IMR-90 (cell line): ENCODE measurements around the gene FGF6. TPM values are rescaled to one million over a fixed set of nuclear protein-coding genes. Genes with fewer than 3 reads are reported as not detected.

ENCODE experiments used
- ATAC-seq: fragments of 200-7000 bp; cut with Tn5 transposase; 2 replicates; pipeline ENCODE4 v1.9.1; 2020; ENCODE audit warnings: low read depth, mild to moderate bottlenecking, moderate library complexity
- BruUV-seq: library from RNA; stranded (reverse); fragments of 400-500 nt; replicated peaks from 2 replicates; lab custom pipeline; 2021; lab: Mats Ljungman, UMichigan
- CTCF ChIA-PET: fragments of 300-600 bp; formaldehyde crosslinking; extraction: SDS; loops from one replicate; lab custom pipeline; 2021; ENCODE audit warnings: antibody characterized with exemption; lab: Yijun Ruan, JAX
- POLR2A ChIA-PET: fragments of 300-600 bp; sonication (Branson Sonifier 250); formaldehyde crosslinking; loops from one replicate; lab custom pipeline; 2022; ENCODE audit warnings: antibody characterized with exemption; ENCODE audit not compliant: unreplicated experiment; lab: Charles Lee
- DNase-seq: peaks from one replicate; pipeline ENCODE4 v3.0.0; 2013
- H2AFZ ChIP-seq: replicated peaks from 2 replicates; pipeline ENCODE3; 2013; ENCODE audit warnings: low read length, mild to moderate bottlenecking; ENCODE audit not compliant: poor library complexity
- H2AK5ac ChIP-seq: 2 replicates; pipeline ENCODE4 v1.6.1; 2013; ENCODE audit warnings: low read depth, low read length, inconsistent platforms
- H2AK9ac ChIP-seq: replicated peaks from 2 replicates; pipeline ENCODE3; 2013; ENCODE audit warnings: mild to moderate bottlenecking, low read depth, low read length, moderate library complexity; ENCODE audit not compliant: poor library complexity
- H2BK120ac ChIP-seq: 2 replicates; pipeline ENCODE4 v1.6.1; 2013; ENCODE audit warnings: low read depth, low read length, inconsistent platforms
- H2BK15ac ChIP-seq: 3 replicates; pipeline ENCODE4 v1.6.1; 2013; ENCODE audit warnings: low read depth, low read length, inconsistent platforms
- H2BK20ac ChIP-seq: 2 replicates; pipeline ENCODE4 v1.6.1; 2013; ENCODE audit warnings: low read depth, mild to moderate bottlenecking, inconsistent platforms, low read length, moderate library complexity
- H2BK5ac ChIP-seq: 2 replicates; pipeline ENCODE4 v1.6.1; 2013; ENCODE audit warnings: mild to moderate bottlenecking, low read depth, low read length, inconsistent platforms; ENCODE audit not compliant: poor library complexity, severe bottlenecking
- H3K14ac ChIP-seq: replicated peaks from 2 replicates; pipeline ENCODE4 v1.6.1; 2013; ENCODE audit warnings: low read depth, low read length, inconsistent platforms
- H3K18ac ChIP-seq: 2 replicates; pipeline ENCODE4 v1.6.1; 2013; ENCODE audit warnings: low read depth, low read length, control low read depth
- H3K23ac ChIP-seq: 2 replicates; pipeline ENCODE4 v1.6.1; 2013; ENCODE audit warnings: low read depth, low read length, inconsistent platforms
- H3K27ac ChIP-seq: 2 replicates; pipeline ENCODE4 v1.5.1; 2013; ENCODE audit warnings: mild to moderate bottlenecking, control low read depth, low read length; ENCODE audit not compliant: insufficient read depth
- H3K27me3 ChIP-seq: 2 replicates; pipeline ENCODE4 v1.6.1; 2013; ENCODE audit warnings: low read length; ENCODE audit not compliant: control insufficient read depth, insufficient read depth
- H3K36me3 ChIP-seq: 2 replicates; pipeline ENCODE4 v1.6.1; 2013; ENCODE audit warnings: low read length, mixed read lengths; ENCODE audit not compliant: control insufficient read depth, insufficient read depth
- H3K4ac ChIP-seq: 2 replicates; pipeline ENCODE4 v1.6.1; 2013; ENCODE audit warnings: low read depth, low read length, inconsistent platforms
- H3K4me1 ChIP-seq: 2 replicates; pipeline ENCODE4 v1.6.1; 2013; ENCODE audit warnings: low read length, mixed read lengths; ENCODE audit not compliant: control insufficient read depth, insufficient read depth
- H3K4me2 ChIP-seq: 2 replicates; pipeline ENCODE4 v1.6.1; 2013; ENCODE audit warnings: low read depth, mild to moderate bottlenecking, control low read depth, low read length, moderate library complexity
- H3K4me3 ChIP-seq: 2 replicates; pipeline ENCODE4 v1.5.1; 2013; ENCODE audit warnings: low read depth, mild to moderate bottlenecking, control low read depth, low read length, moderate library complexity; ENCODE audit not compliant: insufficient read depth
- H3K56ac ChIP-seq: 2 replicates; pipeline ENCODE4 v1.6.1; 2013; ENCODE audit warnings: low read length, inconsistent platforms; ENCODE audit not compliant: insufficient read depth; ENCODE audit errors: extremely low read depth
- H3K79me1 ChIP-seq, 2 experiments: 2 replicates each; pipeline ENCODE4 v1.6.1; 2013; ENCODE audit warnings: low read length in 2 of 2, inconsistent platforms in 1 of 2, low read depth in 1 of 2
- H3K9ac ChIP-seq: 2 replicates; pipeline ENCODE4 v1.6.1; 2013; ENCODE audit warnings: low read depth, low read length, control low read depth
- H3K9me1 ChIP-seq: 2 replicates; pipeline ENCODE4 v1.6.1; 2013; ENCODE audit warnings: low read length, inconsistent platforms; ENCODE audit not compliant: insufficient read depth
- H3K9me3 ChIP-seq: 2 replicates; pipeline ENCODE4 v1.6.1; 2013; ENCODE audit warnings: low read length; ENCODE audit not compliant: control insufficient read depth, insufficient read depth
- H4K20me1 ChIP-seq: 2 replicates; pipeline ENCODE4 v1.6.1; 2013; ENCODE audit warnings: low read length, inconsistent platforms; ENCODE audit not compliant: insufficient read depth
- H4K5ac ChIP-seq: 2 replicates; pipeline ENCODE4 v1.6.1; 2013; ENCODE audit warnings: mild to moderate bottlenecking, low read depth, low read length, control low read depth
- H4K8ac ChIP-seq, 2 experiments: 2 replicates each; pipeline ENCODE4 v1.6.1; 2013; ENCODE audit warnings: low read depth in 2 of 2, low read length in 2 of 2, control low read depth in 1 of 2, inconsistent platforms in 1 of 2
- H4K91ac ChIP-seq: 2 replicates; pipeline ENCODE4 v1.6.1; 2013; ENCODE audit warnings: low read depth, low read length, inconsistent platforms; ENCODE audit not compliant: insufficient read depth
- CHD1 ChIP-seq: IDR thresholded peaks from 2 replicates; pipeline ENCODE4 v1.6.1; 2012; ENCODE audit warnings: low read depth, low read length, improper control_type of control experiment
- RFX5 ChIP-seq: IDR thresholded peaks from 2 replicates; pipeline ENCODE4 v1.8.0; 2012; ENCODE audit warnings: low read depth, mild to moderate bottlenecking, low read length, moderate library complexity
- WGBS, 2 experiments: methylation state at CpG; one replicate each; pipeline versions ENCODE4 v1.1.5 to v1.1.7; 2013; ENCODE audit warnings: missing lambda C conversion rate in 2 of 2; ENCODE audit not compliant: insufficient read length in 1 of 2; ENCODE audit errors: extremely low coverage in 2 of 2; 5-methylcytosine and 5-hydroxymethylcytosine counted together
- dilution Hi-C: fragments of 300-500 bp; cut with HindIII; formaldehyde crosslinking; loops from one replicate; pipeline ENCODE4 v1.14.3; 2018; ENCODE audit warnings: low sequenced_read_pairs; ENCODE audit not compliant: unreplicated experiment
- in situ Hi-C: fragments of 300-500 bp; cut with MboI; formaldehyde crosslinking; loops from 3 replicates; pipeline ENCODE4 v1.14.3; 2019; ENCODE audit warnings: low sequenced_read_pairs, inconsistent platforms, mixed read lengths
- intact Hi-C: fragments of 100-400 bp; cut with micrococcal nuclease; formaldehyde crosslinking; loops from 2 replicates; pipeline ENCODE4 v1.10.0; 2022
- polyA plus RNA-seq, 3 experiments: library from polyadenylated mRNA; depleted of rRNA; stranded (reverse); fragments of >200 nt; gene quantifications; 2 replicates each; pipeline ENCODE4 v1.2.3, GENCODE V29; 2012; ENCODE audit warnings: low replicate concordance in 1 of 3
- total RNA-seq: library from RNA; depleted of rRNA; stranded (reverse); fragments of >200 nt; gene quantifications from 2 replicates; pipeline ENCODE4 v1.2.3, GENCODE V29; 2012
- TF ChIP-seq, protein P1 (sequence below): fragments of 150-350 bp; IDR thresholded peaks from 2 replicates; pipeline ENCODE4 v1.6.1; 2017; ENCODE audit warnings: mild to moderate bottlenecking, antibody characterized with exemption, low read length, low read depth

Gene FGF6
- total and polyA plus RNA-seq, 2 of the 4 experiments (the other 2 are of a cell fraction), result not detected

DNA sequence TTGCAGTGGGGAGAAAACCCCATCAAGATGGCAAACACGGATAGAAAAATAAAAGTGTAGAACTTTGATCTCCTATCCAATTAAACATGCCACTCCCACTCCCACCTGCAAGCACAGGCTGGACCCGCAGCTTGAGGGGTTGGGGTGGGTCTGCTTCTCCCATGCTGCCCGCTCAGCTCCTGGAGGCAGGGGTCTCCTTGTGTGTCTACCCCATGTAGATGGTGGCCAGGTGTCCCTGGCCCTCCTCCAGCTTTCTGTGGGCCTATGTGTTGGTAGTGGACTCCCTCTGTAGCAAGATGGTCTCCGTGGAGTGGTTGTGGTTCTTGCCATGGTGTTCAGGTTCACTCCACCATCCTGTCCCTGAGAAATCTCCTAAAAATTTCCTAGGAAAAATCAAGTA, 42.6 kb downstream of the FGF6 start:
- no CpG with 5 or more reads among the region's 4 CpGs for WGBS, 2 experiments
- H4K20me1 ChIP-seq, result no peaks in the 10 kb centered on the region
- no peak overlapping the region for H3K27ac ChIP-seq
- ATAC-seq (no peak), DNase-seq (no peak)
- ChIA-PET CTCF (interaction anchor here (0.6 kb wide), 1 partner anchor 474 kb away, joined by 4 read pairs; no protein-coding TSS in a partner anchor), POLR2A (no interaction called here)
- no peak overlapping the region for H2AK9ac ChIP-seq
- no peak overlapping the region for H3K56ac ChIP-seq
- H2AK5ac ChIP-seq, result no peak overlapping the region
- peaks cover 6% of the 10 kb centered on the region for H3K27me3 ChIP-seq
- H2BK15ac ChIP-seq, result no peak overlapping the region
- no TSS peak for BruUV-seq
- H3K23ac ChIP-seq, result no peak overlapping the region
- H3K9me3 ChIP-seq, result no peaks in the 10 kb centered on the region
- dilution Hi-C loops (no loop called here), intact Hi-C loops (no loop called here), in situ Hi-C loops (no loop called here)
- H3K4me3 ChIP-seq, result no peak overlapping the region
- H4K8ac ChIP-seq, result no peak overlapping the region
- H3K4ac ChIP-seq, result no peak overlapping the region
- no peaks in the 10 kb centered on the region for H3K36me3 ChIP-seq
- no peaks in the 10 kb centered on the region for H3K79me1 ChIP-seq
- no peak overlapping the region for H3K14ac ChIP-seq
- H2BK120ac ChIP-seq, result no peak overlapping the region
- no peak overlapping the region for H4K5ac ChIP-seq
- no peaks in the 10 kb centered on the region for H3K4me1 ChIP-seq
- H3K9ac ChIP-seq, result no peak overlapping the region
- TF ChIP-seq CHD1 (no peak), RFX5 (no peak)
- TF ChIP-seq, protein P1, sequence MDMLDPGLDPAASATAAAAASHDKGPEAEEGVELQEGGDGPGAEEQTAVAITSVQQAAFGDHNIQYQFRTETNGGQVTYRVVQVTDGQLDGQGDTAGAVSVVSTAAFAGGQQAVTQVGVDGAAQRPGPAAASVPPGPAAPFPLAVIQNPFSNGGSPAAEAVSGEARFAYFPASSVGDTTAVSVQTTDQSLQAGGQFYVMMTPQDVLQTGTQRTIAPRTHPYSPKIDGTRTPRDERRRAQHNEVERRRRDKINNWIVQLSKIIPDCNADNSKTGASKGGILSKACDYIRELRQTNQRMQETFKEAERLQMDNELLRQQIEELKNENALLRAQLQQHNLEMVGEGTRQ, result no peak
- no peak overlapping the region for H3K18ac ChIP-seq
- H4K91ac ChIP-seq, result no peak overlapping the region
- H2BK20ac ChIP-seq, result no peak overlapping the region
- no peak overlapping the region for H3K4me2 ChIP-seq
- H3K9me1 ChIP-seq, result no peaks in the 10 kb centered on the region
- no peak overlapping the region for H2BK5ac ChIP-seq
- H2AFZ ChIP-seq, result no peak overlapping the region
